GM12891 (cell line): ENCODE results near the gene SLC23A3.

Experiments used
- POLR2AphosphoS5 ChIP-seq: IDR thresholded peaks from 2 replicates; pipeline ENCODE4 v1.6.1; 2011; ENCODE audit warnings: low read depth, low read length, control low read depth
- TAF1 ChIP-seq: IDR thresholded peaks from 2 replicates; pipeline ENCODE4 v1.6.1; 2011; ENCODE audit warnings: low read depth, low read length, control low read depth

GRCh38 chr2:219118504-219118903, 51.3 kb downstream of the SLC23A3 start:
- TF ChIP-seq POLR2AphosphoS5 (no peak), TAF1 (no peak)
